ENCODE measurements around the gene RBM17.

GRCh38 chr10:6074489-6075301 lies 14.1 kb upstream of the RBM17 start:
- TF ChIP-seq CTCF (conservative IDR thresholded peaks at IDR 0.05), result no peak
- no peak for TF ChIP-seq ZFX (IDR thresholded peaks at IDR 0.05)

Data from C4-2B (cell line).